NCI-H748 treated with DMSO at 0.1 percent for 48 hours (cell line): Measurements from ENCODE around the gene SLC4A3.
A peak's percentile ranks its signal among the peaks of the same experiment; 100 is the strongest.

Experiments
- DNase-seq: peaks from one replicate; lab custom pipeline; 2025; lab: John Stamatoyannopoulos, UW

SLC4A3 gene

DNA sequence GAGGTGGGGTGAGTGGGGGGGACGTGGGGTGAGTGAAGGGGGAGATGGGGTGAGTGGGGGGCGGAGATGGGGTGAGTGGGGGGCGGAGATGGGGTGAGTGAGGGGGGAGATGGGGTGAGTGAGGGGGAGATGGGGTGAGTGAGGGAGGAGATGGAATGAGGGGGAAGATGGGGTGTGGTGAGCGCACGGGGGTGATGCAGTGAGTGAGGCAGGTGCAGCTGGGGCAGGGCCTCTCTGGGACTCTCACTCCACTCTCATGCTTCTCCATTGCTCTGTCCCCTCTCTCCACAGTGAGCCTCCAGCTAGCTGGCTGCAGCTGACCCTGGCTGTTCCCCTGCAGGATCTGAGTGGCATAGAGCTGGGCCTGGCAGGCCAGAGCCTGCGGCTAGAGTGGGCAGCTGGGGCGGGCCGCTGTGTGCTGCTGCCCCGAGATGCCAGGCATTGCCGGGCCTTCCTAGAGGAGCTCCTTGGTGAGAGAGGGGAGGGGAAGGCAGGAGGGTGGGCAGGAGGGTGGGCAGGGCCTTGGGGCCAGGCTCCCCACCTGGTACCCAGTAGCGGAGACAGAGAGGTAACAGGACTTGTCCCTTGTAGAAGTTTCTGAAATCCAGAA, 13.9 kb upstream of the SLC4A3 start:
- no peak for DNase-seq

DNA sequence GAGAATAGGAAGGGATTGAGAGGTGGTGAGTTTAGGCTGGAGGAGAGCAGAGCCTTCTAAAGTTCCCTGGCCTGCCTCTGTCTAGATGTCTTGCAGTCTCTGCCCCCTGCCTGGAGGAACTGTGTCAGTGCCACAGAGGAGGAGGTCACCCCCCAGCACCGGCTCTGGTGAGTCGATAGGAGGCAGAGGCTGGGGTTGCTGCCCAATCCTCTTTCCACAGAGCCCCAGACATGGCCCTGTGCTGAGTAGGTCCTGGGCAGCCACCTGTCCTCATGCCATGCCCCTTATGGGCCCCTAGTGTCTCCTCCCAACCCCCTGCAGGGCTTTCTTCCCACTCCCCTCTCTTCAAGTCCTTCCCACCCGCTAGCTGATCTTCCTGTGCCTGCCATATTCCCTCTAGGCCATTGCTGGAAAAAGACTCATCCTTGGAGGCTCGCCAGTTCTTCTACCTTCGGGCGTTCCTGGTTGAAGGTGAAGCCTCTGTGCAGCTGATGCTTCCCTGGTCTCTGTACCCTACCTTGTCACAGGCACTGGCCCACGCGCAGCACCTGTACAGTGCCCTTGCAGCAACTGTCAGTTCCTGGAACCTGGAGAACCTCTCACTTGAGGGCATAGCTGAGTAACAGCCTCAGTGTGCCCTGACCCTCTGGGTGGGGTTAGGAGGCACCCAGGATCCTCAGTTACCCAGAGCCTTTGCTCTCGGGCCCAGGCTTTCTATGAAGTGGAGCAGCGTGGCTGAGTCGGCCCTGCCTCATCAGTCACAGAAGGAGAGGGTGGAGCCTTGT, 13.2 kb upstream of the SLC4A3 start:
- DNase-seq, result no peak

DNA sequence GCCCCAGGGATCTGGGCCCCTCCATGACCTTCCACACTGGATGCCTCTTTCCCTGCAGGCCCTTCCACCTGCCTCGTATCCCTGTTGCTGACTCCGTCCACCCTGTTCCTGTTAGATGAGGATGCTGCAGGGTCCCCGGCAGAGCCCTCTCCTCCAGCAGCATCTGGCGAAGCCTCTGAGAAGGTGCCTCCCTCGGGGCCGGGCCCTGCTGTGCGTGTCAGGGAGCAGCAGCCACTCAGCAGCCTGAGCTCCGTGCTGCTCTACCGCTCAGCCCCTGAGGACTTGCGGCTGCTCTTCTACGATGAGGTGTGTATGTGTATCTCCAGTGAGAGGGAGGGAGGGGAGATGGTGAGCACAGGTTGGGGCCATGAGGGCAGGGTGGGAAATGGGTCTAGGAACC, 12.4 kb upstream of the SLC4A3 start:
- no peak for DNase-seq

DNA sequence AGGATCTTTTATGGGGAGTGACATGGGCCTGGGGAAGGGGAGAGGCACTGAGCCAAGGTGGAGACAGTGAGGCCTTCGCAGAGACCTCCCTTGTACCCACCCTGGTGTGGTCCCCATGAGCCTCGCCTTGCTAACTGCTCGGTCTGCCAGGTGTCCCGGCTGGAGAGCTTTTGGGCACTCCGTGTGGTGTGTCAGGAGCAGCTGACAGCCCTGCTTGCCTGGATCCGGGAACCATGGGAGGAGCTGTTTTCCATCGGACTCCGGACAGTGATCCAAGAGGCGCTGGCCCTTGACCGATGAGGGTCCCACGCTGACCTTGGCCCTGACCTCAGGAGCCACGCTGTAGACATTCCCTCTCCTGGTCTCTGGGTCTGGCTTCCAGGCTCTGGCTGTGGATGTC, 11.5 kb upstream of the SLC4A3 start:
- DNase-seq, result no peak

DNA sequence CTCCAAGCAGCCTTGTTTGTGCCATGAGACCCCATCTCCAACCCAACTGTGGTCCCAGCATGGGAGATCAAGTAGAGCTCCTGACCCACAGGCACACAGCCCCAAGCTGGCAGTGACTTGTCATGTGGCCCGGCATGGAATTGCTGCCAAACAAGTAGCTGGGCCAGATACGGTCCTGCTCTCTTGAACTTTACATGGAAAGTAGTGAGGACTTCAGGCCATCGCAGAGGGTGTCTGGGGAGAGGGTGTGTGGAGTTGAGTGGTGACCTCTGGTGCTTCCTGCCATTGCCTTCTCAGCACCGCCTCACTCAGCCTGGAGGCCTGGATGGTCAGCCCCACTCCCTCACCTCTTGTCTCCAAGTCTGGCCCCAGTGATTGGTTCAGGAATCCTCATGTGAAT, 10.9 kb upstream of the SLC4A3 start:
- no peak for DNase-seq

DNA sequence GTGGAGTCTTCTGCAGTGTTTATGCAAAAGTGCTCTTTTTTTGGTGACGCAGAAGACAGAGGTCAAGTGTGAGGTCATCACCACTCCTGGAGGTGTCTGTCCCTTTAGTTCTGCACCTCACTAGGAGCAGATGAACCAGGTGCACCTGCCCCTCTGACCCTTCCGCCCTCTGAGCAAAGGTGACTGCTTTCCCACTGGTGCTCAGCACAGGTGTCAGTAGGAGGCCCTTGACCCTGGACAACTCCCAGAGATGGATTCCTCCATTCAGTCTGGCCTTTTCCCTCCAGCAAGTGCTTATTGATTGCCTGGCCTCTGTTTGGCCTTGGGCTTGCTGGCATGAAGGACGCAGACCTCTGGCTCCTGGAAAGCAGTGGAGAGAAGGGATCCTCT, 8.7 kb upstream of the SLC4A3 start:
- DNase-seq, result no peak

DNA sequence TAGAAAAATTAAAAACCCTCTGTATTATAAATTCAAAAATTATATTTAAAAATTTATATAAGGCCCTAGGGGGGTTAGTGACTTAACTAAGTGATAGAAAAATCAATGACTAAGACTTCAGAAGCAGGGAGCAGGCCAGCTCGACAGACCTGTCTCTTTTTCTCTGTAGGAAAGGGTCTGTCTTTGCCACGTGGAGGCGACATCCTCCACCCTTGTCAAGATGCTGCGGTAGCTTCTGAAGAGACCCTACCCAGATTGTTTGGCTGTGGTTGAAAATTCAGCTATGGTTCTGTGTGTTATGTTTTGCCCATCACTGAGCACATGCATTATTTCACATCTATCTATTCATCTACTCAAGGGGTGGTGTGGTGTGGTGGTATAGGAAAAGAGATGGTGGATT, 8.2 kb upstream of the SLC4A3 start:
- no peak for DNase-seq

DNA sequence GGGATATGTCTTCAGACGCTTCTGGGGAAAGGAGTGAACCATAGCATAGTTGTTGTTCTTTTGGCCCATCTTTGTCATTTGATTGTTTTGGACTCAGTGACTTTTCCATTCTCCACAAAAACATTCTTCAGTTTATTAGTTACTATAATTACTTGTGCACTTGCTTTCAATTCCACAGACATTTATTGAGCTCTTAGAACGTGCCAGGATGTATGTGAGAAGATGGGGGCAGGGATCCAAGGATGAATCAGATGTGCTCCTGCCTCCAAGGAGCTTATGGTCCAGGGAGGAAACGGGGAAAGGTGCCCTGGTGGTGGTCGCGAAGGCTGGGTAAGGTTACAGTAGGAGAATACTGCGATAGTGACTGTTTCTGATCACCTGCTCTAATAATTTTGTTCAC, 6.9 kb upstream of the SLC4A3 start:
- no peak for DNase-seq

DNA sequence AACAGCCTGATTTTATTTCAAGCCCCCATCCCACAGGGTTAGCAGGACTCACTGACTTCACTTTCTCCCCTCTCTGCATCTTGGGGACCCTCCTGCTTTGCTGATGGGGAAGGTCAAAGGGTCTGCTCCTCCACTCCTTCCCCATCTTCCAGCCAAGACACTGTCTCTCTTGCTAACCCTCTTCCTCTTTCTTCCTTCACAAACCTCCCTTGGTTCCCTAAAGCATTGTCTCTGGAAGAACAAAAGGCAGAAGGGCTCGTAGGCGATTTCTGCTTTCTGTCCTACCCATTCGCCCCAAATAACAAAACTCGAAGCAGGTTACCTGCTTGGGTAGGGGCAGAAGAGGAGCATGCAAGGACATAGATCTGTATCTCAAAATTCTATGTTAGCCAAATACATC, 5.5 kb upstream of the SLC4A3 start:
- no peak for DNase-seq

DNA sequence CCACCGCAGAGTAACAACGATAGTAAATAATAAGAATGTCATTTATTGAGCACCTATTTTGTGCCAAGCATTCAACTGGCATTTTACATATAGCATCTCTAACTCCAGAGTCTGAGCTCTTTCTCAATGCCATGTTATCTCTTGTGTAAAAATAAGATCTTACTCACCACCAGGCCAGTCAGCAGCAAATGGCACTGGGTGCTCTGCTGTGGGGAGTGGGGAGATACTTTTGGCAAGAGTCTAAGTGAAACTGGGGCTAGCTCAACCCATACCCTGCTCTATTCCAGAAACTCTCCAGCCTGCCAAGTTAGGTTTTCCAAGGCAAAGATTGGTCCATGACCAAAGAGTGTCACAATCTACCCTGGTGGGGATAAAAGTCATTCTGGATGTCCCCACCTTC, 5.0 kb upstream of the SLC4A3 start:
- no peak for DNase-seq

DNA sequence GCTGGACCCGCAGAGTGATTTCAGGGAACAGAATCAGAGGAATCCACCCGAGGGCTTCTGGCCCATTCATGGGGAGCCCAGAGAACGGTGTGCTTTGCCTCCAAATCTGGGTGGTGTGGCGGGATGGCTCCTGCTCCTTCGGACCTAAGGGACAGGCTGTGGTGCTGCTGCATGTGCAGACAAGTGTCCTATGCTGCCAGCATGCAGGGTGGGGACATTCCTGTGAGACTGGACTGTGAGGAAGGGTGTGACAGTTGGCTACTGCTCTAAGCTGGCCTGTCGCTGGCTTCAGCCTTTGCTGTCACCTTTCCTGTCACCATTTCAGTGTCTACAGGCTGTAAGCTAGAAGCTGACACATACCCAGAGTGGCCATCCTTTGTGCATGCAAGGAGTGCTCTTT, 2.9 kb upstream of the SLC4A3 start:
- DNase-seq, result no peak

DNA sequence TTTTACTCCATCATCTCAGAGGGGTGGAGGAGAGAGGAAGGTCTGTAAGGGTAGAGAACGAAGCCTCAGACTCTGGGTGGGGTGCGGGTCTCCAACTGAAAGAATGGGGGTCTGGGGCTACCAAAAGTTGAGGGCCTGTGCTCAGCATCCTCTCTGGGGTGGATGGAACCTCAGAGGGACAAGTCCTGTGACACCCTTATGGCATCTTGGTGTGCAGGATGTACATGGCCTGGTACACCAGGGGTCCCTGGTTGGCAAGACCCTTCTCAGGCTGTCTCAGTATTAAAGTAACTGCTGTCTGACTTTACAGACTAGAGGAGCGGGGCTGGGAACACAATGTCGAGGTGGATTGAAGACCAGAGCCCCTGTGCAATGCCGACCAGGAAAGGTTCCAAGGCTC, 2.3 kb upstream of the SLC4A3 start:
- DNase-seq, result no peak

DNA sequence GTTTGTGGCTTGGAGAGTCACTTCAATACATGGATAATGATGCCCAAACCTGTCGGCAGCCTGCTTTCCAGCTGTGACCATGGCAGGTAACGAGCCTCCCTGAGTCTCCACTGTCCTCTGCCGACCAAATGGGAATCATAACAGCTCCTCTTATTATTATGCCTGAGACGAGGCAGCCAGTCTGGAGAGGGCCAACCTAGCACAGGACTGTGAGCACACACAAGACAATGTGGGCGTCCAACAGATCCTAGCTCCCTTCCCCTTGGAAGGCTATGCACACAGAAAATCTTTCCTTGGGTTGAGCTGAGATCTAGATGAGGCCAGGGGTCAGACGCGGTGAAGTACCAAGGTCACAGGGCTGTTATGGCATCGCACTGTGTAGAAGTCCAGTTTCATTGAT, 890 bp upstream of the SLC4A3 start:
- peak; percentile 10 for DNase-seq

DNA sequence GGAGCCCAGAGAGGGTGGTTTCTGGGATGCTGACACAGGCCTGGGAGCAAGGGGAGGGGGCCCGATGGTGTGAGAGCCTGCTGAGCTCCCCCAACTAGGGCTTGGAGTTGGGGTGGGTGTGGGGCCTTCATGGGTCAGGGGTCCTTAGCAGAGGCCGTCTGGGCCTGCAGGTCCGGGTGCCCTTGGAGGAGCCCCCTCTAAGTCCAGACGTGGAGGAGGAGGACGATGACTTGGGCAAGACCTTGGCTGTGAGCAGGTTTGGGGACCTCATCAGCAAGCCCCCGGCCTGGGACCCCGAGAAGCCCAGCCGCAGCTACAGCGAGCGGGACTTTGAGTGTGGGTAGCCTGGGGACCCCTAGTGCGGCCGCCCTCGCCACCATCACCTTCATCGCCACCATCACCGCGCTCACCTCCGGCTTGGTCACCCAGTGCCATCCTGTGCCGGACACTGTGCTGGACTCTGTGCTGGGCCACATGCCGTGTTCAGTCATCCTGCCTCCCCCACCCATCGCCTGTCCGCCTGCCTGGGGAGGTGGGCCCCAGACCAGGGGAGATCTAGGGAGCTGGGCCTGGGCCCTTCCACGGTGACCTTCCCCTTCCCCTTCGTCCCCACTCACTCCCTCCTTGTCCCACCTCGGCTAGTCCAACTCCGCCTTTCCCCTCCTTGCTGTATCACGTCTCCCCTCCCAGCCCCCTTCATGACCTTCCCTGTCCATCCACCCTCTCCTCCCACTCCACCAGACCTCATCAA, 980 bp downstream of the SLC4A3 start:
- no peak for DNase-seq

DNA sequence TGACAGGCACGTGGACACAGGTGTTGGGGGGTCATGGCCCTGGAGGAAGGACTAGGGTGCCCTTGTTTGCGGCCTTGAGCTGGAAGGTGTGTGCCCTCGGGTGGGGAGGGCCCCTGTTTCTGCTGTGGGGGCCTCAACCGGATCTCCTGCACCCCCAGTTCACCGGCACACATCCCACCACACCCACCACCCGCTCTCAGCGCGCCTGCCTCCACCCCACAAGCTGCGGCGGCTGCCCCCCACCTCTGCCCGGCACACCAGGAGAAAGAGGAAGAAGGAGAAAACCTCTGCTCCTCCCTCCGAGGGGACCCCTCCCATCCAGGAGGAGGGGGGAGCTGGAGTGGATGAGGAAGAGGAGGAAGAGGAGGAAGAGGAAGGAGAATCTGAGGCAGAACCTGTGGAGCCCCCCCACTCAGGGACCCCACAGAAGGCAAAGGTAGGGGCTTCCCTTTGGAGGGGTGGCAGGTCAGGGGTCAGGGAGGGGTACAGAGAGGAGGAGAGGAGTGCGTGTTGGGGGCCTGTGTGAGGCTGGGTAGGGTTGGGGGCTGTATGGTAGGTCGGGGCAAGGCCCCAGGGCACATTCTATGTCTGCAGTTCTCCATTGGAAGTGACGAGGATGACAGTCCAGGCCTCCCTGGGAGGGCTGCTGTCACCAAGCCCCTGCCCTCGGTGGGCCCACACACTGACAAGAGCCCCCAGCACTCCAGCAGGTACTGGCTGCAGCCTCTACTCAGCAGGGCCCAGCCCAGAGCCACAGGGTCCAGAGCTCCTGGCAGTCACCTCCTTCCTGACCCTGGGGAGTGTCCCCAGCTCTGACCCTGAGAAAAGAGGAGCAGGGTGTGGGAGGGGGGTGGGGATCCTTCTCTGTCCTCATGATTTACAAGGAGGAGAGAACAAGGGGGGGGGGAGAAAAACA, 1.8 kb downstream of the SLC4A3 start:
- DNase-seq, result no peak

DNA sequence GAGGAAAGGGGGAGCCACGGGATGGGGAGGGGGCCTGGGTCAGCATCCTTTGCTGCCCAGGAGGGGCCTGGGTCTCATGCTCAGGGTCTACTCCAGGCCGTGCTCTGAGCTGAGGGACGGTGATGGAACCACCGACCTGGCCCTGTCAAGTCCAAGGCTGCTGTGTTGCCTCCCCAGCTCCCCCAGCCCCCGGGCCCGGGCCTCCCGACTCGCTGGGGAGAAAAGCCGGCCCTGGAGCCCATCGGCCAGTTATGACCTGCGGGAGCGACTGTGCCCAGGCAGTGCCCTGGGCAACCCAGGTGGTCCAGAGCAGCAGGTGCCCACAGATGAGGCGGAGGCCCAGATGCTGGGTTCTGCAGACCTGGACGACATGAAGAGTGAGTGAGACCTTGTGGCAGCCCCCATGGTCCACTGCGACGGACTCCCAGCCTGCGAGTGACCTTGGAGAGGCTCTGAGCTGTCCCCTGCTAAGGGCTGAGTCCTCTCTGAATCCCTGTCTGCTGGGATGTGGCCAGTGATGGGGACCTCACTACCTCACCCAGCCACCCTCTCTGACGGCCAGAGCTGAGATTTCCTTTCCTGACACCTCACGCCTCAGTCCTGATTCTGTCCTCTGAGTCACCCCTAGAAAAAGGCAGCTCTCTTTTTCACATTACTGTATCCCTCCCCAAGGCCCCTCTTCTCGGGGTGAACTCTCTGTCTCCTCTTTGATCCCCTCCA, 2.7 kb downstream of the SLC4A3 start:
- DNase-seq, result no peak

DNA sequence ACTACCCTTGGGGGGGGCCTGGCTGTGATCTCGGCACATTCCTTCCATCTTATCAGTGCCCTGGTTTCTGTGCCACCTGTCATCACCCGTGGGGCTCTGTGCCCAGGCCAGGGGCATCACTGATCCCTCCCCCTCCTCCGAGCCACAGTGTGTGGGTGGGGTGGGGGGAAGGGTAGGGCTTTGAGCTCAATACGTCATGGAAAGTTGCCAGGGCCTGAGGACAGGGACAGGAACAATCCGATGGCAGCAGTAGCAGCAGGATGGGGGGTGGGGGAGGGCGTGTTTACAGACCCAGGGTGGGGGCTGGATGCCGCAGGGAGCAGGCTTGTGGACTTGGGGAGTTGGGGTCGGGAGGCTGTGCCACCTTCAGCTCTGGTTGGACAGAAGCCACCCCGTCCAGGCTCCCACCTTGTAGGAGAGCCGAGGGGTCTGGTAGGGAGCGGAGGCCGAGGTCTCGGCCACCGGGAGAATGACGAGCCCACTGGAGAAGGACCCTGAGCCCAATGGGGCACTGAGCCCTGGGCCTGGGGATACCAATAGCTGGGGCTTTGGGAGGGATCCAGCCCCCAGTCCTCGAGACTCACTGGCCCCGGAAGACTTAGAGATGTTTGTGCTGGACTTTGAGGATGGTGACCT, 3.5 kb downstream of the SLC4A3 start:
- no peak for DNase-seq

DNA sequence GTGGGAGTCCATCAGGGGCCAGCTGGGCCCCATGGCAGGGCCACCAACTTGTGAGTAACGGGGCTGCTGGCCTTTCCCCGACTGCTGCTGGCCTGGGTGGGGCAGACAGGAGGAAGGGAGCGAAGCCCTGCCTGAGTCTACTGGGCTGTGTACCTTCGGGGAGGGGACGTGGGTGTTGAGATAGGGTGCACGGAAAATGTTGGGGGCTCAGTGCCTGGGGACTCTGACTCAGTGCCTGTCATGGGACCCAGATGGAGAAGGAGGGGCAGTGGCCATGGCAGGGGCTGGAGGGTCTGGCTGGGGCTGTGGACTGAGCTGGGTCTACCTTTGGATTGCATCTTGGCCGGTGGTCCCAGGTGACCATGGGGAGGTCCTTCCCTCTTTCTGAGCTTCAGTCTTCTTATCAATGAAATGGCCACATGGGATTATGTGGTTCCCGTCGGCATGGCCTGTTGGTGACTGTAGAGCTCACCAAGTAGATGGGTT, 4.0 kb downstream of the SLC4A3 start:
- no peak for DNase-seq

DNA sequence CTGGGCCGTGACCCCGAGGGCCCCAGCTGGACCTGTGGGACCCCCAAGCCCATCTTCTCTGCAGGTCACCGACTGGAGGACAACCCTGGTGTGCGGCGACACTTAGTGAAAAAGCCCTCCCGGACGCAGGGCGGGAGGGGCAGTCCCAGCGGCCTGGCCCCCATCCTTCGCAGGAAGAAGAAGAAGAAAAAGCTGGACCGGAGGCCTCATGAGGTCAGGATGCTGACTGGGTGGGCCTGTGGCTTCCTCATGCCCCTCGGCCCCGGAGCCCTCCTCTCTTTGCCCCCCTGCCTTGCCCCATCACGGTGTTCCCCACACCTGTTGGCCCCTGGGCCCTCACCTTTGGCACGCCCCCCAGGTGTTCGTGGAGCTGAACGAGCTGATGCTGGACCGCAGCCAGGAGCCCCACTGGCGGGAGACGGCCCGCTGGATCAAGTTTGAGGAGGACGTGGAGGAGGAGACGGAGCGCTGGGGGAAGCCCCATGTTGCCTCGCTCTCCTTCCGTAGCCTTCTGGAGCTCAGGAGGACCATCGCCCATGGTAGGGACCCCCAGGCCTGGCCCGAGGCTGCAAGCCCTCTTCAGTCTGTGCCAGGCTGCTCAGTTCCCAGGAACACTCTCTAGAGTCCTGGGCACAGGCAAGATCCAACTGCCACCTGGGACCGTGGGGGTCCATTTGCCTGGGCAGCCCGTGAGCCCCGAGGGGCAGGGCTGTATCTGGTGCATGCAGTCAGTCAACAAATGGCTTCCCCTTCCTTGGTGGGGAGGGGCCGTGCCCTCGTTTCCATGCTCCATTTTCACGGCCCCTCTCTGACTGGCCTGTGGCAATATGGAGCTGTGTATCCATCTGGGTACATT, 4.7 kb downstream of the SLC4A3 start:
- DNase-seq, result no peak

DNA sequence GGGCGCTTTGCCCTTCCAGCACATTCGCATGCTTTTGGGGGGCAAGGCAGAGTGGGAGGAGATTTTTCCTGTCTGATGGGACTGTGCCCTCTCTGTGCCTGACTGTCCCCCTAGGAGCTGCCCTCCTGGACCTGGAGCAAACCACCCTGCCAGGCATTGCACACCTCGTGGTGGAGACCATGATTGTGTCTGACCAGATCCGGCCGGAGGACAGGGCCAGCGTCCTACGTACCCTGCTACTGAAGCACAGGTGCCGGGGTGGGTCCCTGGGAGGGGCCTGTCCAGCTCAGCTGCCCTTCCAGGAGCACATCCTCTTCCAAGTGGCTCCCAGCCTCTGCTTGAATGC, 5.3 kb downstream of the SLC4A3 start:
- no peak for DNase-seq
